HG02759 (cell line): Measurements from ENCODE around the gene GSTA3.
"Not testable (repeated sequence)": the region's sequence is repeated elsewhere in the genome, so short reads cannot be mapped to it uniquely, and the experiment has no call there.

Experiments
- ATAC-seq: cut with Tn5 transposase; IDR thresholded peaks from one replicate; pipeline ENCODE4 v1.9.1; 2021; ENCODE audit warnings: mild to moderate bottlenecking, moderate library complexity; ENCODE audit not compliant: unreplicated experiment

The GSTA3 gene

DNA sequence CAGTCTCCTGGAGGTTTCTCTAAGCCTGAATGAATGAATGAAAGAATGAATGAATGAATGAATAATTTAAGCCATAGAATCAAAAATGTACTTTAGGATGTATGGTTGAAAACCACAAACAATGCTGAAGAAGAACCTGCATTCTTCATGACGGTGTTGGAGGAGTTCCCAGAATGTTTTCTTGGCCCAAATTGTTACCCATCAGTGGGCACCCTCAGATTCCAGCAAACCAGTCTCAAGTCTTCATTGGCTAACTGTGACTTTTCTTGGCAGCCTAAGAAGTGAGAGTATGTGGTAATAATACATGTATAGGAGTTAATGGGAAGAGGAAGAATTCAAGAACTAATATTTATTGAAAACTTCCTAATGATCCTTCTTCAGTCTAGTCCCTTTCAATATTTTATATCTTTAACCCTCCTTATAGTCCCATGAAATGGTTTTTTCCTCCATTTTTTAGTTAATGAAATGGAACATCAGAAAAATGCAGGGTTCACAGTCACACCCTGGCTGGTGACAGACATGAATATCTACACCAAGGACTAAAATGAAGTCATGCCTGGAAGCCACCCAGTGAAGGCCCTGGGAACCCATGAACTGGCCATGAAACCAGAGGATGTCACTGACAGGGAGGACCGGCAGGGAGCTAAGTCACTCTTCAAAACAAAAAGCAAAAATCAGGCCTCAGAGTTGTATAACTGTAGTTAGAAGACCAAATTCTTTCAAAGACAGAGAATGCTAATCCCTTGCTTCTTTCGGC, 39.0 kb downstream of the GSTA3 start:
- not testable (repeated sequence) for ATAC-seq

DNA sequence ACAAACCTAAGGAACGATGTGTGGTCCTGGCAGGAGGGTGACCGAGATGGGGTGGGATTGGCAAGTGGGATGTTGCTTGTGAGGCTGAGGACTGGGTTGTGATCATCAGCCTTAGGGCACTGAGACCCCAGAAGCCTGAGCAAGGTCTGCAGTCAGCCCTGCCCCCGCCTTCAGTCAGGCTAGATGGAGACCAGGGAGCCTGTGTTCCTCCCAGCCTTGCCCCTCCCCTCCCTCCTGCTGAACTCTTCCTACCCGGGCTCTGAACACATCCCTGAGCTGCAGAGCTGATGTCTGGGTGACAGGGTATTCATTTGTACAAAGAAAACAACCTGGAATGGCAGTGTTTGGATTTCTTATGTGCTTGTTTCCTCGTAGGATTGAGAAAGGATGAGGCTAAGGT, 40.6 kb downstream of the GSTA3 start:
- not testable (repeated sequence) for ATAC-seq

DNA sequence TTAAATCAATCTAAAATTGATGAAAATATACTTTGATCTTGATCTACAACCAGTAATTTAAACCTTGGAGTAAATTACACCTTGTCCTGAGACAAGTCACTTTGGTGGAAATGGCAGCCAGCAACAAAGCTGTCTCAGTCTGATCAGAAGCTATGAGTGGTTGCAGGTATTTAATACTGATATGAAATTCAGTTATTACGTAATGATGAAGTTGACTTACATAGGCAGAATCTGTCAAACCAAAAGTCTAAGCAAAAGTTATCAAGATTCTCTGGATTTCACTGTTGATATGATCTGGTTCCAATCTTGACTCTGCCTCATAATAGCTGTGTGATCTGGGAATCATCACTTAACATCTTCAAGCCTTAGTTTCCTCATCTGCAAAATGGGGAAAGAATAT, 41.3 kb downstream of the GSTA3 start:
- ATAC-seq = no peak

GRCh38 chr6:52861151-52861550, 48.3 kb downstream of the GSTA3 start:
- ATAC-seq = not testable (repeated sequence)

GRCh38 chr6:52858416-52858815, 51.1 kb downstream of the GSTA3 start:
- ATAC-seq = no peak

GRCh38 chr6:52856137-52856536, 53.4 kb downstream of the GSTA3 start:
- not testable (repeated sequence) for ATAC-seq

- ATAC-seq = no peak
These were observed 60.4 kb downstream of the GSTA3 start for GRCh38 chr6:52849137-52849536.
